ENCODE results near the gene RBM11.

RBM11 gene

GRCh38 chr21:14271641-14272040, 55.7 kb downstream of the RBM11 start:
- peak; percentile 17 for DNase-seq

- peak; percentile 70 for DNase-seq
Observed at GRCh38 chr21:14273736-14274538, 58.0 kb downstream of the RBM11 start.

DNA sequence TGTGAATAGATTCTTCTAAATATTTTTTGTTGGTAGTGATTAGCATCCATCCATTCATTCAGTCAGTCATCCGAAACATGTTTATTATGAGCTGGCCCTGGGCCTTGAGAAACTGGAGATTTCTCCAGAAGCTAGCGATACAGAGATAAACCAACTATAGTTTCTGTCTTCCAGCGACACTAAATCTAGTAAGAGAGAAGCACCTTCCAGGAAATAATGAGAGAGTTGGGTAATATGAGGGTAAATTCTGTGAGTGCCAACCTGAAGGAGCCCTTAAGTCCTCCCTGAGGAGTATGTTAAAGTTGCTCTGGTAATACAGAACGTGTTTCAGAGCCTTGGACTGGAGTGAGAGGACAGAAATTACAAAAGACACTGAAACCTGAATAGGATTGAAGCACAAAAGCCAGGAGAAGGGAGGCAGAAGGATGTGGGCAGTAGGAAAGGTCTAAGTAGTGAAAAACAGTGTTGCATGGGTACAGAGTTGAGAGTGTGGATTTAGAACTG, 59.8 kb downstream of the RBM11 start:
- DNase-seq: no peak

Measured in OCI-M1 (cell line).